HuH-7 (cell line): ENCODE data around the gene PBRM1.
"Not testable (repeated sequence)": the region's sequence is repeated elsewhere in the genome, so short reads cannot be mapped to it uniquely, and the experiment has no call there.

Source experiments
- DNase-seq: peaks from one replicate; pipeline ENCODE4 v3.0.0; 2011; ENCODE audit warnings: low spot score

The PBRM1 gene

DNA sequence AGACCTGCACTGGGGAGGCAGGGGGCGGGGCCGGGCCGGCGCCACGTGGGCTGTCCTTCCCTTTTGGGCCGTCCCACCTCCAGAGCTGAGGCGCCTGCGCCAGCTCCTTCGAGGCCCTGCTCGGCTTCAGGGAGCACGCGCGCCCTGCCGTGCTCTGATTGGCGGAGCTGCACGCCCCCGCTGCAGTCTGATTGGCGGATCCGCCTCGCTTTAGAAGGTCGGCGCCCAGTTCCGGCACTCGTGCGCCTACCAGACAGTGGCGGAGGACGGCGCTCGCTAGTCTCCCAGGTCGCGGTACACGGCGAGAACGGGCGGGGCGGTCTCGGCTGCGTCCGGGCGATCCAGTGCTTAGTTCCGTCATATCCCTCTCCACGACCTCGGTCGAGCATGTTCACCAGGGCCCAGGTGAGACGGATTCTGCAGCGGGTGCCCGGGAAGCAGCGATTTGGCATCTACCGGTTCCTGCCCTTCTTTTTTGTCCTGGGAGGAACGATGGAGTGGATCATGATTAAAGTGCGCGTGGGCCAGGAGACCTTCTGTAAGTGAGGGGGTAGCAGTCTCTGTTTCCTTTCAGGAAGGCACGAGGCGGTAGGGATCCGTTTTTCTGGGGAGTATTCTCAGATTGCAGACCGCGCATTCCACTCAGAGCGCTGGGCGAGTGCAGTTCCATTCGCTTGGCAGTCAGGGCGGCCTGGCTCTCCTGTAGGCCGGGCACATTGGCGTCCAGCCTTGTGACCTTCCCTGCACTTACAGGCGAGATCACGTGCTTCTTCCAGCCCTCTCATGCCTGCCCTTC is 149.1 kb downstream of the PBRM1 start, which contains the start of gene UQCC5:
Gene UQCC5, plus strand, starts transcription at position 237 of the 796 bp plus-strand sequence. Its CDS starts 151 bp downstream, at position 388.
- peak; percentile 84 for DNase-seq

GRCh38 chr3:52536112-52536368 is 149.7 kb downstream of the PBRM1 start:
- no peak for DNase-seq

DNA sequence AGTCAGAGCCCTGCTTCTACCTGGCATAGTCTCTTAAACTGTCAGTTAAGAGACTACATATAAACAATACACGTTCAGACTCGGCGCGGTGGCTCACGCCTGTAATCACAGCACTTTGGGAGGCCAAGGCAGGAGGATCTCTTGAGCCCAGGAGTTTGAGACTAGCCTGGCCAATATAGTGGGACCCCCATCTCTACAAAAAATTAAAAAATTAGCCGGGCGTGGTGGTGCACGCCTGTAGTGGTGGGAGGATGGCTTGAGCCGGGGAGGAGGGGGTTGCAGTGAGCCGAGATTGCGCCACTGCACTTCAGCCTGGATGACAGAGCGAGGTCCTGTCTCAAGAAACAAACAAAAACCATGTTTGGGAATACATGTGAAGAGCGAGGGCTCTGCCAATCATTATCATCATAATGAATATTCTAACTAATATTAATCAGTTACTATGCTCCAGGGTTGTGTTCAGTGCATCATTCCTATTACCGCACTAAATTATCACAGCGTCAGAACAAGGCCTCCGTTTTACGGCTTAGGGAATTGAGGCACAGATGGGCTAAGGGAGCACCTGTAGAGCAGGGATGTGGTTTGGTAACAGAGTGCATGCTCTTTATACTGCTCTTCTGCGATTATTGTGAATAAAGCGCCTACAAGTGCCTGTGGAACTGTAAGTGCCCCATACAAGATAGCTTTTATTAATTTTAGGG is 150.2 kb downstream of the PBRM1 start:
- DNase-seq, result no peak

DNA sequence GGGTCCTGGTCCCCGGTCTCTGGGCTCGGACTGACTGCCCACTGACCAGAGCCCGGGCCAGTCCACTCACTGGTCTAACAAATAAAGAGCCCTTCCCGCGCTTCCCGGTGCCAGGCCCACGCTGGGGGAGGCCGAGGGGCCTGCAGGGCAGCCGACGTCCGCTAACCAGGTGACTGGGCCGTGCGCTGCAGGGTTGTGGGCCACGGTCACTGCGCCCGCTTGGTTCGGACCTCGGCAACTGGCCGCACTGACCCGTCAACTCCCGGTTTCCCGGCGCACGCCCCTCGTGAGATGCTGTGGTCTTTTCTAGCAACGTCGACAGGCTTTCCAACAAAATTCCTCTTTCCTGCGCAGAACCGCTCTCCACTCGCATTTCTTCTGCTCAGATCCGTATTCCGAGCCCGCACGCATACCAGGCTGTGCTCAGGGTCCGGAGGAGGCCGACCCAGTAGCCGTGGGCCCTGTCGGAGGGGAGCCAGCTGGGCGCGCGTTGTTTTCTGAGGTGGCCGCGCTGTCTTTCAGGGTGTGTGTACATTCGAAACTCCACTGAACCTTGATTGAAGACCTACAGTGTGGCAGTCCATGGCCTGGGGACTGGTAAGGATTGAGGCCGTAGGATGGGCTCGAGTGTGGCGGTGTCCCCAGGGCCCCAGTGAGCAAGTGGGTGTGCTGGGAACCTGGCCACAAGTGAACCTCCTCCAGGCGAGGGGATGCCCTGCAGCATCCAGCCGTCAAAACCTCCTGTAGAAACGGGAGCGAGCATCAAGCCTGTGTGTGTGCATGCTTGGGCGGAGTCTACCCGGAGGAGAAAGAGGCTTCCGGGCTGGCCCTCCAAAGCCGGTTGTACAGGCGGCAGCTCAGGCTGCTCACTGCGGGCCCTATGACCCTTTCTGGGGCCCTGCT is 151.2 kb downstream of the PBRM1 start:
- no peak for DNase-seq

DNA sequence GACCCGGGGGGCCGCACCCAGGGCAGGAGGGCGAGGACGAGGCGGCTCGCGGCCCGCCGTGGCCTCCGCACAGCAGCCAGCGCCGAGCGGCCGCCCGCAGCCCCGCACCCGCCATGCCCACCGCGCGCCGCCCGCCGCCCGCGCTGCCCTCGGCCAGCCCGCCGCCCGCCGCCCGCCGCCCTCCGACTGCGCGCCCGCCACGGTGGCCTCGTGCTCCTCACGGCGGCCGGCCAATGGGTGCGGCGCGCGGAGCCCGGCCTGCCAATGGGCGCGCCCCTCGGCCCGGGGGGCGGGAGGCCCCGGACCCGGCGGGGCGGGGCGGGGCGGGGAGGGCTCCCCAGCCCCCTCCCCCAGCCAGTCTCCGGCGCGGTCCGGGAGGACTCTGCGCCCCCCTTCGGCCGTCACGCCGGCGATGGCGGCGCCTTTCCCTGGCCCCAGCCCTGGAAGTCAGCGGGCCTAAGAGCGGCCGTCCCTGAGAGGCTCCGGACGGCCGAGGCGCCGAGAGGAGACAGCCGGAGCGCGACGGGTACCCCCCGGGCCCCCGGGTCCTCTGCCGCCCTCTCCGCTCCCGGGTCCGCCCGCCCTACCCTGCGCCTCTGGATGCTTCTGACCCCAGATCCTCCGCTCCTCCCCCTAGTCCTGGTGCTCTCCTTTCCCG is 152.0 kb downstream of the PBRM1 start, which contains the start of gene NT5DC2:
Gene NT5DC2, minus strand, starts transcription at position 235 of the 658 bp plus-strand sequence. Its CDS starts 120 bp downstream, at position 115.
- peak; percentile 71 for DNase-seq

DNA sequence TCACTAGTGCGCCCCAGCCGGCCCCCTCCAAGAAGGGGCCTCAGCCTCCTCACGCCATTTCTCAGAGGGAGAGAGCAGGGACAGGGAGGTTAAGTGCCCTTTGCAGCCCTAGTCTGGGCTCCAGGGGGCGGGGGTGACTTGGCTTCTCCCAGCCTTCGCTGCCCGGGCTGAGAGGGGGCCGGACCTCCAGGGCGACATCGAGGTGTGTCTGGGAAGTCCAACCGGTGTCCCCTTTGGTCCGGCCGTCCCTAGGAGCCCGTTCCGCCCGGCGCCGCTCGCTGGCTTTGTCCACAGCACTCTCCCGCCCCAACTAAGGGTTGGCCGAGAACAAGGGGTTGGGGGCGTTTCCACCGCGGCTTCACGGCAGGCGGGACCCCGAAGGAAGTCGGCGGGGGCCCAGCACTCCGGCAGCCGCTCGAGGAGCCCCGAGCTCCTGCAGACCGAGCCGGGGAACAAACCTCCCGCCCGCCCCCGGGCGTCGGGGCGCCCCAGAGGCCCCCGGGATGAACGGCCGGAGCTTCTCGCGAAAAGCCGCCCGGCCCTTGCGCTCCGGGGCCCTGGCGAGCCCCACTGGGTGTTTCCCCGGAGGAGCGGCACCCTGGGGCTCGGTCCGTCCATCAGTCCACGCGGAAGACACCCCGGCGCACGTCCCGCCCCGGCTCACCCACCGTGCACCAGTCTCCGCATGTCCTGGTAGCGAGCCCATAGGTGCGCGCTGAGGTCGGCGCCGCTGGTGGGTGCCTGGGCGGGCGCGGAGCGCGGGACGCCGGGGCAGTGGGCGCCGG is 152.7 kb downstream of the PBRM1 start:
- no peak for DNase-seq

DNA sequence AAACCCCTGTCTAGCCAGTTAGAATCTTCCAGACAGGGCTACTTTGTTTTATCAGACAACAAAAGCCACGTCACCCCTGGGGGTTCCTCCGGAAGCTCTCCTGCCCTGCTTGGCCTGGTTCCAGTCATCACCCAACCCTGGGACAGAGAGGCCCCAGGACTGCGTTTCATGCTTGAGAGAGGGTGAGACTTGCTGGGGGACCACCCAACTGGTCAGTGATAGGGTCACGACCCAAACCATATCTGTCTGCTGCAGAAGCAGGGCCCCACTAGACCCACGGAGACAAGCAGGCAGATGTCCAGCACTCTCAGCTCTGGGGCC is 153.2 kb downstream of the PBRM1 start:
- no peak for DNase-seq

GRCh38 chr3:52531860-52532516 is 153.7 kb downstream of the PBRM1 start:
- DNase-seq, result no peak

GRCh38 chr3:52530918-52531826 is 154.5 kb downstream of the PBRM1 start:
- DNase-seq, result no peak

DNA sequence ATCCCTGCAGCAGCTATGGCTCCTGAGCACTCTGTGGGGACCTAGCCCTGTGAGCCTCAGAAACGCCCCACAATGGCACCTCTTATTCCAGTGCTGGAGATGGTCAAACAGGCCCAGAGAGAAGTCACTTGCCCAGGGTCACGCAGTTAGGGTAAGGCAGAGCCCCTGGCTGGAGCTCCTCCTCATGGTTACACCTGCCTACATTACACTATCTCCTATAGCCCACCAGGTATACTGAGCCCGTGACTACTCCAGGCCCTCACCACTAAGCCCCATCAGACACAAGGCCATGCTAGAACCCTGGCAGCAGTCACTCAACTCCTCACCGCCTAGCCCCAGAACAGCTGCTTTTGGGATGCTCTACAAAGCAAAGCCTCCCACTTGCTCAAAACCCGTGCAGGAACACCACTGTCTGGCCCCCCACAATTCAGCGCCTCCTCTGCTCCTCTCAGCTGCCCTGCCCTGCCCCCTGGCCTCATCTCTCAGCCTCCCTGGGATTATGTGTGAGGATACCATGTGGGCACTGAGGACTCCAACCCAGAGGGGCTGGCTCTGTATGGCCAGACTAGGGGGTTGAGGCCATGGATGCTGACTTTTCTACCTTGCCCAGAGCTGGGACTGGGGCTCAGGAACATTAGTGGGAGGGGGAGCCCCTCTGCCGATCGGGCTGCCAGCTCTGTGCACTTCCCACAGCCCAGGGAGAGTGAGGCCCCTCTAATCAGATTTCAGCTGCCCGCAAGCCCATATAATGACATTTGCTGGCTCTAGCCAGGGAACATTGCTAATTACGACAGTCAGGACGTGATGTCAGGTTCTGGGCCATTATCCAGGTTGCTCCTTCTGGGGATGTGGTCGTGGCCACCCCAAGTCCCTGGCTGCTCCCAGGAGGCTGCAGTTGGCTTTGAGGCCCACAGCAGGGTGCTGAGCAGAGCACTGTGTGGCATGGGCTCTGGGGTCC is 156.1 kb downstream of the PBRM1 start:
- no peak for DNase-seq

DNA sequence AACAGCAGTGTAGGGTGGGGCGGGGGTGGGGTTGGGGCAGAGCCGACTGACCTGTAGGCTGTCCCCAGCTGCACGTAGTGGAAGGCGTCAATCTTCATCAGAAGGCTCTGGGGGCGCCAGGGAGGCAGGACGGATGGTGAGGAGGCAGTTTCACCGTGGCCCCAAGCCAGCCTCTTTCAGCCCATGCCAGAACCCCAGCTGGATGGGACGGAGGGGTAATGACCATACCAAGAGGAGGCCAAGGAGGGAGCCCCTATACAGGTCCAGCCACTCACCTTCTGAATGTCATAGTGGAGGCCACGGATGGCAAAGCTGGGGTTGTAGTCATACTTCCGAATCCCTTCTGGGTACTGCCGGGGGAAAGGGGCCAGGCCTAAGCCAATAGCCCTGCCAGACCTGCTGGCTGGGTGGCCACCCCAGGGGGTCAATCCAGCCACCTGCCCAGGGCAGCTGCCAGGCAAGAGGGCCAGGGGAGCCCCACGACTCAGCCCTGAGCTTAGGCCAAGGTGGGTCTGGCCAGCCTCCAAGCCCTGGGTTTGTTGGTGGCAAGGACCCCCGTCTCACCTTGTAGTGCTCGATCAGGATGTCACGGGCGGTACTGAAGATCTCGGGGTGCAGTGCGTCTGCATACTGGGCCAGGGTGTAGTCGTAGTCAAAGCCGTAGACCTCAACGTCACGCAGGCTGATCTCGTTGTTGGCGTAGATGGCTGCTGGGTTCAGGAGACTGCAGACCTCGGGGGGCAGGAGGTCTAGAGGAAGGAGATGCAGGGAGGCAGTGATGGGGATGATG is 156.9 kb downstream of the PBRM1 start:
- no peak for DNase-seq

DNA sequence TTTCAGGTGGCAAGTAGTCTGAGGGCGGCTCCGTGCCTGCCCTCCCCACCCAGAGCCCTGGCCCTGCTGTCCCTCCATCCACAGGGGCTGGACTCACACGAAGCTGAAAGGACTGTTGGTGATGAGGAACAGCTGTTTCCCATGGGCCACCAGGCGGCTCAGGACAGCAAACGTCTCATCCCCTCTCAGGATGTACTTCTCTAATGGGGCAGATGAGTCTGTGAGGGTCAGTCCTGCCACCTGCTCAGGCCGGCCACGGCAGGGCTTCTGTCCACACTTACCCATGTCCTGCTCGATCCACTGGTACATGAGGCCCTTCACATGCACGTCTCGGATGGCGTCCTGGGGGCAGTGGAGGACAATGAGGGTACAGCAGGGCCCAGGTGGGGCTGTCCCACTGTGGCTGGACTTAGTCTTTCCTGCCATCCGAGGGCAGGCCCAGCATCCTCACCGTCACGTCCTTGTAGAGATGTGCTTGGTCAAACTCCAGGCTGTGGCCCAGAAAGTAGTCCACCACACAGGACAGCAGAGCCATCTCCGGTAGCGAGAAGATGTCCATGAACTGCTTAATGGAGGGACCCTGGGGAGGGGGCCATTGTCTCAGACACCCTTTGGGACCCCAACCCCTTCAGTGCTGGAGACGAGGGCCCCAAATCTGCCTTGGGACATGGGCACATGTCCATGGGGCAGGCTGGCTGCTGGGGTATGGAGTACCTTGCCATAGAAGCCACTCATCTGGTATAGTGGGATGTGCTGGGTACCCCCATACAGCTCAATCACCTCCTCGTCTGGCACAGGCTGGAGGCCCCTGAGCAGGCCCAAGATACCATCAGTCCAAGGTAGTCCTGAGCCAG is 157.8 kb downstream of the PBRM1 start:
- peak; percentile 0 for DNase-seq

DNA sequence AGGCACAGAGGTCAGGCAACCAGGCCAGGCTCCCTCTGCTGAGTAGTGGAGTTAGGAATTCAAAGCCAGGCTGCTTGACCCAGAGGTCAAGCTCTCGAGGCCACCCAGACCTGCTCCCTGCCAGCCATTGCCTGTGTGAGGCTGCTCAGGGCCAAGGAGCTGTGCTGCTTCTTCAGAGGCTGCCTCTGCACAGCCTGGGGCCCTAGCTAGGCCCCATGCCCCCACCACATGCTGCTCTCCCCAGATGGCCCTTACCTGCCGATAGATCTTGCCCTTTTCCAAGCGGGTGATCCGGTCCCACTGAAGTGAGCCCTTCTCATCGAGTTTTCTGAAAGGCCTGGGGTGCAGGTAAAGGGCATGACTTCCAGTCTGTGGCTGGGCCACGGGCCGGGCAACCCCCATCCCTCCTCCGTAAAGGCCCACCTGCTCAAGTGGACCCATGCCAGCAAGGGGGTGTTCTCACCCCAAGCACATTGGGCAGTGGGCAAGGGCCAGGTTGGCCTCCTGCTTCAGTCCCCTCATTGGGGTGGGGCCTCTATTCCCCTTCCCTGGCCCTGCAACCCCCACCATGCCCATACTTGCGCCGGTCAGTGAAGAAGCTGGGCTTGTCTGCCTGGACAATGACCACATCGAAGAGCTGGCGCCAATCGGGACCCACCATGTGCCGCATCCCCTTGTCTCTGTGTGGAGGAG is 158.5 kb downstream of the PBRM1 start:
- no peak for DNase-seq

DNA sequence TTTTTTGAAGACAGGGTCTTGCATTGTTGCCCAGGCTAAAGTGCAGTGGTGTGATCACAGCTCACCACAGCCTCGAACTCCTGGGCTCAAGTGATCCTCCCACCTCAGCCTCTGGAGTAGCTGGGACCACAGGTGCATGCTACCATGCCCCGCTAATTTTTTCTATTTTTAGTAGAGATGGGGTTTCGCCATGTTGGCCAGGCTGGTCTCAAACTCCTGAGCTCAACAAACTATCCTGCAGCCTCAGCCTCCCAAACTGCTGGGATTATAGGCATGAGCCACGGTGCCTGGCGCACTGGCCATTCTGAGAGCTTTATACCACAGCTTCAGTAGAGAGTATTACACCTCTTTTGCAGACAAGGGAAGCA is 159.1 kb downstream of the PBRM1 start:
- not testable (repeated sequence) for DNase-seq

- DNase-seq, result no peak
Observed at GRCh38 chr3:52525680-52526561, 159.8 kb downstream of the PBRM1 start.
